Mesendoderm (in vitro differentiated cells): ENCODE data around the gene CAPN14.

Experiments
- DNase-seq: peaks from one replicate; pipeline ENCODE4 v3.0.0; 2013
- H2AK5ac ChIP-seq: 2 replicates; pipeline ENCODE4 v1.6.1; 2013; ENCODE audit warnings: low read length, inconsistent platforms
- H2BK120ac ChIP-seq: 2 replicates; pipeline ENCODE4 v1.6.1; 2013; ENCODE audit warnings: low read depth, mild to moderate bottlenecking, low read length, moderate library complexity, mixed read lengths
- H2BK15ac ChIP-seq: replicated peaks from 2 replicates; pipeline ENCODE4 v1.6.1; 2013; ENCODE audit warnings: low read depth, mild to moderate bottlenecking, moderate library complexity
- H2BK5ac ChIP-seq: 2 replicates; pipeline ENCODE4 v1.6.1; 2013; ENCODE audit warnings: low read length, inconsistent platforms
- H3K18ac ChIP-seq: 2 replicates; pipeline ENCODE4 v1.6.1; 2013; ENCODE audit warnings: mild to moderate bottlenecking, low read length, mixed read lengths
- H3K23ac ChIP-seq: one replicate; pipeline ENCODE4 v1.6.1; 2013; ENCODE audit warnings: low read length
- H3K27ac ChIP-seq: 2 replicates; pipeline ENCODE4 v1.5.1; 2013; ENCODE audit warnings: low read depth, mild to moderate bottlenecking, inconsistent platforms, low read length, moderate library complexity
- H3K27me3 ChIP-seq: 2 replicates; pipeline ENCODE4 v1.6.1; 2013; ENCODE audit warnings: low read length, control low read depth, mild to moderate bottlenecking, inconsistent platforms; ENCODE audit not compliant: insufficient read depth, poor library complexity
- H3K36me3 ChIP-seq: 2 replicates; pipeline ENCODE4 v1.6.1; 2013; ENCODE audit warnings: low read length, inconsistent platforms; ENCODE audit not compliant: control insufficient read depth, insufficient read depth
- H3K4ac ChIP-seq: one replicate; pipeline ENCODE4 v1.6.1; 2013; ENCODE audit warnings: low read depth, mild to moderate bottlenecking, low read length, moderate library complexity
- H3K4me1 ChIP-seq: 2 replicates; pipeline ENCODE4 v1.6.1; 2013; ENCODE audit warnings: low read depth, low read length, inconsistent platforms; ENCODE audit not compliant: control insufficient read depth
- H3K4me2 ChIP-seq: 2 replicates; pipeline ENCODE4 v1.6.1; 2013; ENCODE audit warnings: low read length
- H3K4me3 ChIP-seq: 2 replicates; pipeline ENCODE4 v1.5.1; 2013; ENCODE audit warnings: mild to moderate bottlenecking, low read length
- H3K56ac ChIP-seq: one replicate; pipeline ENCODE4 v1.6.1; 2013; ENCODE audit warnings: low read length
- H3K79me1 ChIP-seq: 2 replicates; pipeline ENCODE4 v1.6.1; 2013; ENCODE audit warnings: low read length, inconsistent platforms
- H3K79me2 ChIP-seq: 2 replicates; pipeline ENCODE4 v1.6.1; 2013; ENCODE audit warnings: mild to moderate bottlenecking, low read length; ENCODE audit not compliant: control insufficient read depth, insufficient read depth
- H3K9ac ChIP-seq: 2 replicates; pipeline ENCODE4 v1.6.1; 2013; ENCODE audit warnings: low read length, inconsistent platforms
- H4K5ac ChIP-seq: one replicate; pipeline ENCODE4 v1.6.1; 2013; ENCODE audit warnings: low read length
- H4K8ac ChIP-seq: one replicate; pipeline ENCODE4 v1.6.1; 2013; ENCODE audit warnings: low read depth, mild to moderate bottlenecking, control low read depth, low read length, moderate library complexity
- WGBS: extraction: QIAGEN DNeasy Blood & Tissue Kit; methylation state at CpG from one replicate; pipeline ENCODE4 v1.1.7; 2013; ENCODE audit warnings: low lambda C conversion rate, missing lambda C conversion rate; ENCODE audit not compliant: insufficient coverage; ENCODE audit errors: extremely low coverage; 5-methylcytosine and 5-hydroxymethylcytosine counted together

The CAPN14 gene

GRCh38 chr2:31236433-31237205, 19.3 kb upstream of the CAPN14 start:
- H3K27me3 ChIP-seq: no peaks in the 10 kb centered on the region
- H3K18ac ChIP-seq: no peak overlapping the region
- H4K8ac ChIP-seq: no peak overlapping the region
- H3K79me2 ChIP-seq: peaks cover 1% of the 10 kb centered on the region
- H3K23ac ChIP-seq: no peak overlapping the region
- no peak overlapping the region for H3K27ac ChIP-seq
- H2AK5ac ChIP-seq: no peak overlapping the region
- no peak overlapping the region for H2BK15ac ChIP-seq
- H2BK5ac ChIP-seq: no peak overlapping the region
- peaks cover 2% of the 10 kb centered on the region for H3K36me3 ChIP-seq
- no peak for DNase-seq
- peaks cover 5% of the 10 kb centered on the region for H3K4me1 ChIP-seq
- no peak overlapping the region for H2BK120ac ChIP-seq
- no peak overlapping the region for H3K4ac ChIP-seq
- H3K4me3 ChIP-seq: no peak overlapping the region
- no peak overlapping the region for H3K56ac ChIP-seq
- WGBS: no CpG with 5 or more reads among the region's 7 CpGs
- H3K4me2 ChIP-seq: no peak overlapping the region
- H4K5ac ChIP-seq: no peak overlapping the region
- H3K79me1 ChIP-seq: peaks cover 9% of the 10 kb centered on the region
- no peak overlapping the region for H3K9ac ChIP-seq

- Histone ChIP-seq H3K27me3 (no peaks in the 10 kb centered on the region), H3K4me3 (no peak overlapping the region)
These were observed 18.2 kb upstream of the CAPN14 start for GRCh38 chr2:31235504-31235902.

DNA sequence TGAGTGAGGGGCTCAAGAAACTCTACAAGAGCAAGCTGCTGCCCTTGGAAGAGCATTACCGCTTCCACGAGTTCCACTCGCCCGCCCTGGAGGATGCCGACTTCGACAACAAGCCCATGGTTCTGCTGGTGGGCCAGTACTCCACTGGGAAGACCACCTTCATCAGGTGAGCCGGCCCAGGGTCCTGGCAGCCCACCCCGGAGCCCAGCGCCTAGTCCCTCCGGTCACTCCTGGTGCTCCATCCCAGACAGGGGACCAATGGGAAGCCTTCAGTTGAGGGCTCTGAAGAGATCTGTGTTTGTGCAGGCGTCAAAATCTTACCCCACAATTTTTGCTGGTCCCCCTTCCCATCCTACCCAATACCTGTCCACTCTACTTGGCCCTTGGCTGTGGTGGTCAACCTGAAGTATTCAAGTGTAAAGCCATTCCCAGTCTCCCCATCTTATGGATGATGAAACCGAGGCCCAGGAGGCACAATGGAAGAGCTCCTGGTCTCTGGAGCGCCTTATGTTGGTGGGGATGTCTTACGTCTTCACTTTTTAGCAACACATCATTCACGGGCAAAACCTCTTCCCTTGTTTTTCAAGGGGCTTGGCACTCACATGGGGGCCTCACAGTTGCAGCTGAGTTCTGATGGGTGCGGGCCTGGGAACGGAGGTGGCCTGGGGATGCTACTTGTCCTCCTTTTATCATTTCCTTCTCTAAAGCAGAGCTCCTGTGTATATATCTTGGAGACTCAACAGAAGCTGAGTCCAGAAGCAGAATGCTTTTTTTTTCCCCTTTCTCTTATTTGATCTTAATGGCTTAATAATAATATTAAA, 17.6 kb upstream of the CAPN14 start:
- Histone ChIP-seq H3K4ac (no peak overlapping the region), H3K18ac (no peak overlapping the region), H3K27ac (peak overlapping the region; percentile 9), H2BK5ac (no peak overlapping the region), H3K79me1 (peaks cover 7% of the 10 kb centered on the region), H2BK15ac (no peak overlapping the region), H4K8ac (no peak overlapping the region), H3K79me2 (no peaks in the 10 kb centered on the region), H3K56ac (peak overlapping the region; percentile 75), H3K4me1 (peaks cover 5% of the 10 kb centered on the region), H4K5ac (no peak overlapping the region), H3K9ac (peak overlapping the region; percentile 87), H3K27me3 (no peaks in the 10 kb centered on the region), H2BK120ac (no peak overlapping the region), H3K36me3 (no peaks in the 10 kb centered on the region), H3K4me3 (peak overlapping the region; percentile 67), H3K4me2 (peak overlapping the region; percentile 60), H2AK5ac (no peak overlapping the region), H3K23ac (no peak overlapping the region)
- WGBS: no CpG with 5 or more reads among the region's 17 CpGs
- no peak for DNase-seq

More at GRCh38 chr2:31235504-31235902, 18.2 kb upstream of the CAPN14 start:
- Histone ChIP-seq H2BK15ac (no peak overlapping the region), H3K18ac (no peak overlapping the region), H4K8ac (no peak overlapping the region), H2BK5ac (no peak overlapping the region), H3K79me1 (peaks cover 9% of the 10 kb centered on the region), H2BK120ac (peak overlapping the region; percentile 14), H3K4ac (no peak overlapping the region), H3K9ac (peak overlapping the region; percentile 15), H2AK5ac (no peak overlapping the region), H4K5ac (no peak overlapping the region), H3K27ac (no peak overlapping the region), H3K4me2 (peak overlapping the region; percentile 15), H3K79me2 (no peaks in the 10 kb centered on the region), H3K36me3 (peaks cover 2% of the 10 kb centered on the region), H3K4me1 (peaks cover 5% of the 10 kb centered on the region), H3K56ac (peak overlapping the region; percentile 17), H3K23ac (no peak overlapping the region)
- no CpG with 5 or more reads among the region's 4 CpGs for WGBS
- DNase-seq: peak; percentile 58

GRCh38 chr2:31233741-31234682, 16.7 kb upstream of the CAPN14 start, which contains the start of gene EHD3:
Gene EHD3 (plus strand): TSS chr2:31234152. CDS start chr2:31234622, 470 bp downstream.
- H2AK5ac ChIP-seq: no peak within 1 kb of the TSS
- peak within 1 kb of the TSS; percentile 1 for H3K4ac ChIP-seq
- H3K79me1 ChIP-seq: peaks cover 6% of the 10 kb centered on the region
- H3K56ac ChIP-seq: peak within 1 kb of the TSS; percentile 75
- peak within 1 kb of the TSS; percentile 9 for H3K27ac ChIP-seq
- peaks cover 5% of the 10 kb centered on the region for H3K4me1 ChIP-seq
- peak; percentile 99 for DNase-seq
- H3K36me3 ChIP-seq: no peaks in the 10 kb centered on the region
- no peaks in the 10 kb centered on the region for H3K79me2 ChIP-seq
- WGBS: no CpG with 5 or more reads among the region's 74 CpGs
- no peak within 1 kb of the TSS for H2BK120ac ChIP-seq
- H3K18ac ChIP-seq: peak within 1 kb of the TSS; percentile 53
- H3K4me2 ChIP-seq: peak within 1 kb of the TSS; percentile 60
- H4K5ac ChIP-seq: no peak within 1 kb of the TSS
- no peak within 1 kb of the TSS for H2BK15ac ChIP-seq
- no peak within 1 kb of the TSS for H2BK5ac ChIP-seq
- peak within 1 kb of the TSS; percentile 67 for H3K4me3 ChIP-seq
- no peak within 1 kb of the TSS for H4K8ac ChIP-seq
- H3K9ac ChIP-seq: peak within 1 kb of the TSS; percentile 87
- no peaks in the 10 kb centered on the region for H3K27me3 ChIP-seq
- no peak within 1 kb of the TSS for H3K23ac ChIP-seq

DNA sequence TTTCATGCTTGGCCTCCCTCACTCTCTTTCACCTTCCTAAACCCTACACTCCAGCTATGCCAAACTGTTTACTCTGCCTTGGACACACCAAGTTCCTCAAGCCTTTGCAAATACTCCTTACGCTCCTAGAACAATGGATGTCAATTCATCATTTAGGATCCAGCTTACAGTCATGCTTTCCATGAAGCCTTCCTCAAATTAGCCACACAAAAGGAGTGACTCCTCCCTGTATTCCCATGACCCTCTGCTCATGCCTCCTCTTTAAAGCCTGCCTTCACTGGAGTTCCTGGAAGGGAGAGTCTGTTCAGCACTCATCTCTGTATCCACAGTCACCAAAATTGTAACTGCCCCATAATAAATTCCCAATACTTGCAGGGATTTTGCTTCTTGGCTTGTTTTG, 15.9 kb upstream of the CAPN14 start:
- Histone ChIP-seq H3K27me3 (no peaks in the 10 kb centered on the region), H4K8ac (no peak overlapping the region), H3K56ac (peak overlapping the region; percentile 19), H2BK5ac (no peak overlapping the region), H3K36me3 (no peaks in the 10 kb centered on the region), H3K18ac (no peak overlapping the region), H2BK120ac (no peak overlapping the region), H3K4ac (peak overlapping the region; percentile 1), H3K23ac (no peak overlapping the region), H3K27ac (no peak overlapping the region), H3K4me2 (no peak overlapping the region), H3K79me2 (no peaks in the 10 kb centered on the region), H3K4me3 (no peak overlapping the region), H2AK5ac (no peak overlapping the region), H4K5ac (no peak overlapping the region), H3K9ac (no peak overlapping the region), H3K4me1 (peaks cover 5% of the 10 kb centered on the region), H2BK15ac (no peak overlapping the region), H3K79me1 (peaks cover 6% of the 10 kb centered on the region)
- peak; percentile 33 for DNase-seq
- WGBS: no CpG with 5 or more reads among the region's 1 CpG
